ENCODE measurements around the gene CLK3.
A peak's percentile ranks its signal among the peaks of the same experiment; 100 is the strongest.
"Not testable (repeated sequence)": the region's sequence is repeated elsewhere in the genome, so short reads cannot be mapped to it uniquely, and the experiment has no call there.

Gene CLK3

DNA sequence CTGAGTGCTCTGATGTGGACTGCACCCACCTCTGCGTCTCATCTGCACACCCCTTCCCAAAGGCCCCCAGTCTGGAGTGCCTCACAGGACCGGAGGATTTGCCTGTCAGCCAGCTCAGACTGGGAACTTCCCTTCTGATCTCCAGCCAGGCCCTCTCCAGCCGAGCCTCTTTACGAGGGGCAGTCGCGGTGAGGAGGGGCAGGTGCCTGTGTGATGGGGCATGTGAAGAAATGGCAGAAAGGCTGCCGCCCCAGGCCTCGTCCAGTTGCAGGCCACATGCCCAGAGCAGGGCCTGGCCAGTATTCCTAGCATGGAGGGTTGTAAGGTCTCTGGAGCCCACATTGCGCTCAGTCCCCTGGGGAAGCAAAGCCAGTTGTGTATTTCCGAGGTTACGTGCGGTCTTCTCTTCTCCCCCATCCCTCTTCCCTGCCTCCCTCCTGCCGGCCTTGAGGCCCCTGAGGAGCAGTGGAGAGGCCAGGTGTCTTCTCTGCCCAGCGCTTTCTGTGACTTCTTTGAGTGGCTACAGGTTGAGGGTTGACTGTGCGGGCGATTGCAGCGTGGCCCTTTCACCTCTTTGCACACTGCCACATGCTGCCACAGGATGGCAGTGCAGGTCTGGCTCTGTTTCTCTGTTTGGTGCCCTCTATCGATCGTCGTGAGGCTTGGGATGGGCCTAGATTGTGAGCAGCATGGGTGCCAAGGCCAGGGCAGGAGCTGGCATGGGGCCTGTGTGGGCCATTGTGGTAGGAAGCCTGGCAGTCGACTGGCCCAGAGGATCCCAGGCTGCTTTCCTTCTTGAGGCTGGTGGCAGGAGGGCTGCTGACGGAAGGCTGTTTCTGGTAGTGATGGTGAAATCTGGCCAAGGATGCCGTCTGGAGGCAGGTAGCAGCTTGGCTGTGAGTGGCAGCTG is 5.3 kb downstream of the CLK3 start:
- peak; percentile 79 for DNase-seq (ENCODE audit: low spot score)

GRCh38 chr15:74621546-74621920 is 5.9 kb downstream of the CLK3 start:
- DNase-seq (ENCODE audit: low spot score) = no peak

DNA sequence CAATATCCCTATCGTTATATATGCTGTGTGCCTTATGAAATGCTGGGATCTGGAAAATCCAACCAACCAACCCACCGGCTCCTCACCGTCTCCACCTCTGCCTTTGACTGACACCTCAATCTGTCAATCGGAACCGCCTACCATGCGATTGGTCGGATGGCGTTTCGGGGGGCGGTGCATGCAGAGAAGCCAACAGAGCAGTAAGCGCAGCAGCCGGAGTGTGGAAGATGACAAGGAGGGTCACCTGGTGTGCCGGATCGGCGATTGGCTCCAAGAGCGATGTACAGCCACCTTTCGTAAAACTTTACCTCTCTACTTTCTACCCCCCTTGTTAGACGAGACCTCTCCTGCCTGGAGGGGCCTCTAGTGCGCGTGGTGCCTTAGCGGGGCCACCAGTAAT is 6.3 kb downstream of the CLK3 start:
- no peak for DNase-seq (ENCODE audit: low spot score)

DNA sequence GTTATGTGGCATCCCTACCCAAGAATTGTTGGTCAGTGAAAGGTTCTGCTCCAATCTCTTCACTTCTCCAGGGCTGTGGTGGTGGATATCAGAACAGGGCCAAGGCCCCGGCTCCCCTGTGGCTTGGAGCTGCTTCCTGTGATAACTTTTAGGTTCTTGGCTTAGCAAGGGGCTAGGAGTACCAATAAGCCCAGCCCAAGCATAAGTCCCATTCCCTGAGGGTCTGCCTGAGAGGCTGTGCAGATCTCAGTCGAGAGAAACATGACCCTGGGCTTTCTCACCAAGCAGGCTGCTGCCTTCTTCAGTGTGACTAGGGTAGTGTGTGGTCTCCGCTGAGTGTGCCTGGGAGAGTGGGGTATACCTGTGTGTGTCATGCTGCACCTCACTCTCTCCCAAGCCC is 7.1 kb downstream of the CLK3 start:
- DNase-seq (ENCODE audit: low spot score) = no peak

DNA sequence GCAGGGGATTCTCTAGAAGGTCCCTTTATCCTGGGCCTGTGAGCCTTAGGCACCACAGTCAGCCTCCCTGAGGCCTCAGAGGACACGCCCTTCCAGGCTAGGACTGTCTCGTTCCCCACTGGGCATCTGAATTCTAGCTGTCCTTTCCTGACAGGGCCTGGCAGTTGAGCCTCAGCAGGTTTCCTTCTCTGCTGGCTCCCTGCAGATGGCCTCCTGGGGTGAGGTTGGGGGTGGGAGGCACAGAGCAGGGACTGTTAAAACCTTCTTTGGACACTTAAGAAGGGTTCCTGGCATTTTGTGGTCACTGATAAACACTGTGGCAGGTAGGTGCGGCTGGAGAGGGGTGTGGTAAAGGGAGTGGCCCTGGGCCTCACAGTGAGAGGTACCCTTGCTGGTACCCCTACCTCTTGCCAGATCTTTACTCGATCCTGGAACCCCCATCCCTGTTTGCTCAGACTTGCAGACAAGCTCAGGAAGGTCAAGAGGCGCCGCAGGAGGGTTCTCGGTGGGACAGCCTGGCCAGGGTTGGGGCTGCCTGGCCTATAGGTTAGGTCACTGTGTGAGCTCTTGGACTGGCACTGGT is 8.5 kb downstream of the CLK3 start:
- no peak for DNase-seq (ENCODE audit: low spot score)

GRCh38 chr15:74625693-74626092 is 10.1 kb downstream of the CLK3 start:
- DNase-seq (ENCODE audit: low spot score) = no peak

GRCh38 chr15:74626336-74626735 is 10.7 kb downstream of the CLK3 start:
- DNase-seq (ENCODE audit: low spot score) = no peak

DNA sequence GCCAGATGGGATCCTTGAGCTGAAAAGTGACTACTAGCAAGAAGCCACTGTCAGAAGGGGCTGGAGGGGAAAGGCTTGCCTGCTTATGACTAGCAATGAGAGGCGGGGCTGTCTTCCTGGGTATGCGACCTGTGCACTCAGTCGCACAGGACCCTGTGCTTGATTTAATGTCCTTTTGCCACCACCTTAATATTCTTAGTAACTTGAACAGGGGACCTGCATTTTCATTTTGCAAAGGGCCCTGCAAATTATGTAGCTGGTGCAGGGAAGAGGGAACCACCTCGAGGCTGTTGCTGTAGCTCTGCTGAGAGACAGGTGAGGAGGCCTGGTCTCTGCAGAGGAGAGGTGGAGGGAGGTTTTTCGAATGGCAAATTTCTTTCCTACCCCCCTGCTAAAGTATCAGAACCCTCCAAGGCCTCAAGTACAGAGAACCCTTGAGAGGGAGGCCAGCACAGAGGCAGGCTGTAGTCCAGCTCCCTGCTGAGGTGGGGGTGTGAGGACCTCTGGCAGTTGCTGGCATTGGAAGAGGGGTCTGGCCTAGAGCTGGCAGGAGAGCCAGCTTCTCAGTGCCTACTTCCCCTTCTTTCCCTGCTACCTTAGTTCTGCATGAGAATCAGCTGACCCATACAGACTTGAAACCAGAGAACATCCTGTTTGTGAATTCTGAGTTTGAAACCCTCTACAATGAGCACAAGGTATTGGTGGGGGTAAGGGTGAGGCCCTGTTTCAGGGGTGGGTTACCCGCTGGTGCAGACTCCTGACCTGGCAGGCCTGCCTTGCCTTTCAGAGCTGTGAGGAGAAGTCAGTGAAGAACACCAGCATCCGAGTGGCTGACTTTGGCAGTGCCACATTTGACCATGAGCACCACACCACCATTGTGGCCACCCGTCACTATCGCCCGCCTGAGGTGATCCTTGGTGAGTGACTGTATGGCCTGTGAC is 11.4 kb downstream of the CLK3 start:
- DNase-seq (ENCODE audit: low spot score) = no peak

GRCh38 chr15:74627766-74628165 is 12.1 kb downstream of the CLK3 start:
- DNase-seq (ENCODE audit: low spot score) = no peak

- no peak for DNase-seq (ENCODE audit: low spot score)
Measured at GRCh38 chr15:74628199-74628598, 12.6 kb downstream of the CLK3 start.

DNA sequence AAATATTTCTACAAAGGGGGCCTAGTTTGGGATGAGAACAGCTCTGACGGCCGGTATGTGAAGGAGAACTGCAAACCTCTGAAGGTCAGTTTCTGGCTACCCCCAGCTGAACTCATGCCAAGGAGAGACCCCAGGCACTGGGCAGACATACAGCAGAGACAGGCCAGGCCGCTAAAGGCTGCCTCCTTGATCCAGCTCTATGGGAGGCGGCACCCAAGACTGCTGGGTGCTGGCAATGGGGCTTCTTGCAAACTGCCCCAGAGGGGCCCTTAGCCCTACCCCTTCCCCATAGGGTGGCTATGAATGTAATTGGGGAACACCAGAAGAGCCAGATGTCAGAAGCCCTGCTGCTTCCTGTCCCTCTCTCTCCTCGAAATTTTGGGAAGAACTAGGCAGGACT is 13.3 kb downstream of the CLK3 start:
- no peak for DNase-seq (ENCODE audit: low spot score)

DNA sequence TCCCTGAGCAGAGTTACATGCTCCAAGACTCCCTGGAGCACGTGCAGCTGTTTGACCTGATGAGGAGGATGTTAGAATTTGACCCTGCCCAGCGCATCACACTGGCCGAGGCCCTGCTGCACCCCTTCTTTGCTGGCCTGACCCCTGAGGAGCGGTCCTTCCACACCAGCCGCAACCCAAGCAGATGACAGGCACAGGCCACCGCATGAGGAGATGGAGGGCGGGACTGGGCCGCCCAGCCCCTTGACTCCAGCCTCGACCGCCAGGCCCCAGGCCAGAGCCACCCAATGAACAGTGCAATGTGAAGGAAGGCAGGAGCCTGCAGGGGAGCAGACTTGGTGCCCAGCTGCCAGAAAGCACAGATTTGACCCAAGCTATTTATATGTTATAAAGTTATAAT is 14.1 kb downstream of the CLK3 start:
- DNase-seq (ENCODE audit: low spot score) = not testable (repeated sequence)

- DNase-seq (ENCODE audit: low spot score) = no peak
Measured at GRCh38 chr15:74630284-74631086, 14.8 kb downstream of the CLK3 start.

GRCh38 chr15:74631087-74631385 is 15.4 kb downstream of the CLK3 start:
- no peak for DNase-seq (ENCODE audit: low spot score)

DNA sequence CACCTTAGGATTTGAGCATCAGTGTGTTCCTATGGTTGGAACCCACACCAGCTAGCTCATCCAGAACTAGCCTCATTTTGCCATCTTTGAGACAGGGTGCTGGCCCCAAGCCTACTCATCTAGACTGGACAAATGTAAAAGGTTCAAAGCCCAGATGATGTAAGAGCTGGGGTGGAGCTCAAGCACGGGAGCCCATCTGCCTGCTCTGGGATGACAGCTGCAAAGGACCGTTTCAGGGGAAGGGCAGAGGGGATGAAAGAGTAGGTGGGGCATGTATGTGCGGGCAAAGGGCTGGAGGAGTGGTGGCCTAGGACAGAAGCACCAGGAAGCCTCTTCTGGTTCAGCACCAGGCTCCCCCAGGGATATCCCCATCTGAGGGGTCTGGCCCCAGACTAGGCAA is 15.8 kb downstream of the CLK3 start:
- DNase-seq (ENCODE audit: low spot score) = no peak

DNA sequence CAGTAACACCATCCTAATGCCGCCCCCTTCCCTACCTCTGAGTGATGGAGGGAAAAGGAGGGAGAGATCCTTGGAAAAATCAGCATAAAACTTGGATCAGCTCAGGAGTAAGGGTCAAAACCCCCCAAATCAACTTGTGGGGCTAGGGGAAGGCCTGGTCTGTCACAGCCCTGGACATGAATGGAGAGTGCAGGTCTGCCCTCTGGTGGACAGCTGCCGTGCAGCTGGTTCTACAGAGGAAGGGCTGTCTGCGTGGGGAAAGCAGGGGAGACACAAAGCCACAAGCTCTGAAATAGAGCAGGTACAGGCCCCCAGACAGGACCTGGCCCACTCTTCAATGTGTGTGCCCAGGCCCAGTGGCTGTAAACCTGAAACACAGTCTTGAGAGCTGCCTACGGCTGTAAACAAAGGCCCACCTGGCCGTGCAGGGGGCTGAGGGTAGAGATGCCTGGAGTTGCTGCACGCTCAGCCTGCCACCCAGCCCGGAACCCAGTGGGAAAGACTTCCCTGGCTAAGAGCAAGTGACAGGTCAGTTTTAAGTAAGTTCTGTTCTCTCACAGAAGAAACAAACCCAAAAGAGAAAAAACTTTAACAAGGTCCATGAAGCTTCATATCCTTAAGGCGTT is 16.4 kb downstream of the CLK3 start:
- peak; percentile 58 for DNase-seq (ENCODE audit: low spot score)

GRCh38 chr15:74632601-74633000 is 17.0 kb downstream of the CLK3 start:
- DNase-seq (ENCODE audit: low spot score) = no peak

DNA sequence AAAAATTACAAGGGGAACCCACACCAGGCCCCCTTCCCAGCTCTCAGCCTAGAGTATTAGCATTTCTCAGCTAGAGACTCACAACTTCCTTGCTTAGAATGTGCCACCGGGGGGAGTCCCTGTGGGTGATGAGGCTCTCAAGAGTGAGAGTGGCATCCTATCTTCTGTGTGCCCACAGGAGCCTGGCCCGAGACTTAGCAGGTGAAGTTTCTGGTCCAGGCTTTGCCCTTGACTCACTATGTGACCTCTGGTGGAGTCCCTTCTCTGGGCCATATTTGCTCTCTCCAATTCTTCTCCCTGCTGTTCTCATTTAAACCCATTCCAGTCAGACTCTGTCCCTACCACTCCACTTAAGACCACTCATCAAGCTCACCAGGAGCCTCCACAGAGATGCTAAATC is 18.1 kb downstream of the CLK3 start:
- DNase-seq (ENCODE audit: low spot score) = no peak

DNA sequence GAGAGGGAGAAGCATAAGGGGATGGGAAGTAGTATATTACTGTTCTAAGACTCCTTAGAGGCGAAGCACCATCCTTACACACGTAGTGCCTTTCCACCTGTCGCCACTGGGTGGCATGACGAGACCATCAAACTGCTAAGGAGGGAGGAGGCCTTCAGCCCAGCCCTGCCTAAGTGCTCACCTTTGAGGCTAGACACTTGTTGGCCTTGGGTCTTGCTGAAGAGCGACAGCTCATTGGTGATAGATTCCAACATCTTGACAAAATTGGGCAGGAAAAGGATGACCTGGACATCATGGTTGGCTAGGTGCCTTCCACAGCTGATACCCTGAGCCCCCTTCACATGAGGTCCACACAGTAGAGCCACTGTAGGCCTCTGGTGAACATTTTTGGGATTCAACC is 19.6 kb downstream of the CLK3 start:
- peak; percentile 78 for DNase-seq (ENCODE audit: low spot score)

- no peak for DNase-seq (ENCODE audit: low spot score)
Measured at GRCh38 chr15:74636984-74637383, 21.3 kb downstream of the CLK3 start.

DNA sequence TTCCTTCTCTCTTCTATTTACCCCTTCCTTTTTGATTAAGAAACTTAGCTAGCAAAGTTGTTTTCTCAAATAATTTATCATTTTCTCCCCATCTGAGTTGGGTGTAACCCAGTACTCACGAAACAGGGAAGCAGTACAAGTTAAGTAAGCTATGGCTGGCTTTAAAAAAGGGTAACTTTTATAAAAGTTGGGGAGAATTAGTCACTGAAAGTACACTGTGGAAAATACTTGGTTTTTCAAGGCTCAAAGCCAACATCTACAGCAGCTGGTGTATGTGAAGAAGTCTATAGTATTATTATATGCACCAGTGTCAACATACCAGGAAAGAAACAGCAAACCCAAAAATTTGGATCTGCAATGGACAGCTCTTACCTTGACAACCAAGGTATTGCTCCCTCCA is 25.5 kb downstream of the CLK3 start:
- DNase-seq (ENCODE audit: low spot score) = no peak

DNA sequence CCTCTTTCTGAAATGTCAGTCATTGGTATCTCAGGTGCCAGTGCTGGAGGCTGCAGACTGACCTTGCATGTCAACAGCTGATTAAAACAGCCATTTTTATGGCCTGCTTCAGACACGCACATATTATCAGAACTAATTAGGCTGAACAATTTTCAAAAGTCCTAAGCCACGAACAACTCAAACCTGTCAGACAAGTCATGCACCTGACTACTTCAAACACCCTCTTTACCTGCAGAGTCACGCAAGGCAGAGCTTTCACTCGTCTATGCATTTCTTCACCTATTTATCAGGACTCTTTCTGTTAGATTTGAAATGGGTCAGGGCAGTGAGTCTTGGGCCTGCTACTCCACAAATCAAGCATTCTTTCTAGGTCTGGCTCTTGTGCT is 26.7 kb downstream of the CLK3 start:
- no peak for DNase-seq (ENCODE audit: low spot score)
